Sigmoid colon (tissue), 7 donors: ENCODE data around the gene MIPEP. TPM values are rescaled to one million over a fixed set of nuclear protein-coding genes. Genes with fewer than 3 reads are reported as not detected.

Experiments used
- DNase-seq: peaks from one replicate; pipeline ENCODE4 v3.0.0-alpha.2; 2019
- H3K27ac ChIP-seq, 4 donors: fragments of 200-600 bp; sonication (generic); one replicate each; pipeline ENCODE4 v1.5.1; 2016 to 2019; ENCODE audit warnings: mild to moderate bottlenecking in 1 of 4
- H3K27me3 ChIP-seq, 3 donors: fragments of 200-600 bp; sonication (generic); one replicate each; pipeline ENCODE4 v1.5.1; 2019; ENCODE audit warnings: mild to moderate bottlenecking in 1 of 3
- H3K36me3 ChIP-seq, 4 donors: fragments of 200-600 bp; sonication (generic); one replicate each; pipeline ENCODE4 v1.5.1; 2016 to 2019
- H3K4me1 ChIP-seq, 4 donors: fragments of 200-600 bp; sonication (generic); one replicate each; pipeline ENCODE4 v1.5.1; 2017 to 2019
- H3K4me3 ChIP-seq, 4 donors: fragments of 200-600 bp; sonication (generic); one replicate each; pipeline ENCODE4 v1.5.1; 2017 to 2019; ENCODE audit warnings: mild to moderate bottlenecking in 2 of 4, moderate library complexity in 1 of 4
- H3K9me3 ChIP-seq, 4 donors: fragments of 200-600 bp in 3 of 4; sonication (generic) in 3 of 4; one replicate each; pipeline versions ENCODE4 v1.5.1 to v1.6.1; 2013 to 2019
- CTCF ChIP-seq, 4 experiments: fragments of 450-650 bp in 3 of 4; fragments of 200-600 bp in 1 of 4; IDR thresholded peaks; one replicate each; pipeline ENCODE4 v1.5.1; 2016 to 2019; ENCODE audit warnings: antibody characterized with exemption in 4 of 4, mild to moderate bottlenecking in 3 of 4, moderate library complexity in 2 of 4
- EP300 ChIP-seq, 4 donors: sonication (generic); formaldehyde crosslinking; IDR thresholded peaks; one replicate each; pipeline ENCODE4 v1.6.1; 2017; ENCODE audit warnings: antibody characterized with exemption in 4 of 4
- POLR2A ChIP-seq, 2 donors: fragments of 450-650 bp; IDR thresholded peaks; one replicate each; pipeline ENCODE4 v1.6.1; 2016; ENCODE audit warnings: antibody characterized with exemption in 2 of 2, mild to moderate bottlenecking in 2 of 2, moderate library complexity in 2 of 2
- POLR2AphosphoS5 ChIP-seq, 4 donors: sonication (generic); formaldehyde crosslinking; IDR thresholded peaks; one replicate each; pipeline ENCODE4 v1.6.1; 2017; ENCODE audit warnings: antibody characterized with exemption in 4 of 4
- WGBS, 2 donors: extraction: QIAGEN DNeasy Blood & Tissue Kit; methylation state at CpG; one replicate each; pipeline ENCODE4 v1.1.7; 2013; 5-methylcytosine and 5-hydroxymethylcytosine counted together
- intact Hi-C: fragments of 100-400 bp; cut with DNase I; formaldehyde crosslinking; loops from one replicate; pipeline ENCODE4 v1.15.1; 2023
- polyA plus RNA-seq, 3 donors: library from polyadenylated mRNA; stranded (reverse); fragments of 200-250 nt; gene quantifications; one replicate each; pipeline ENCODE4 v1.2.3, GENCODE V29; 2013
- total RNA-seq, 4 donors: library from RNA; depleted of rRNA; stranded (reverse); fragments of >200 nt; gene quantifications; one replicate each; pipeline ENCODE4 v1.1.0, GENCODE V29; 2016
- donor health status: healthy with polysubstance abuse.
- donor health status: Bipolar disorder and iron deficiency.
- donor health status: healthy.

The MIPEP gene
- total and polyA plus RNA-seq, 7 donors, result 10.7 to 20.5 (median 11.4) TPM

GRCh38 chr13:23770973-23771372 lies 118.2 kb downstream of the MIPEP start:
- intact Hi-C loops, result no loop called here
- WGBS, 2 donors, result 94 to 96% methylated on average over 4 of the region's 4 CpGs
- H3K4me1 ChIP-seq, result no peaks in the 10 kb centered on the region
- TF ChIP-seq POLR2A (IDR thresholded peaks at IDR 0.05) (no peak), POLR2AphosphoS5 (IDR thresholded peaks at IDR 0.05) (no peak), CTCF (IDR thresholded peaks at IDR 0.05) (no peak), EP300 (IDR thresholded peaks at IDR 0.05) (no peak)
- DNase-seq, result no peak
- H3K9me3 ChIP-seq, result no peaks in the 10 kb centered on the region
- H3K27me3 ChIP-seq, result no peaks in the 10 kb centered on the region
- H3K4me3 ChIP-seq, result no peak overlapping the region
- no peaks in the 10 kb centered on the region for H3K36me3 ChIP-seq
- H3K27ac ChIP-seq, result no peak overlapping the region

GRCh38 chr13:23770428-23770827 lies 118.8 kb downstream of the MIPEP start:
- no peaks in the 10 kb centered on the region for H3K27me3 ChIP-seq
- no peaks in the 10 kb centered on the region for H3K9me3 ChIP-seq
- DNase-seq, result no peak
- TF ChIP-seq EP300 (IDR thresholded peaks at IDR 0.05) (no peak), POLR2A (IDR thresholded peaks at IDR 0.05) (no peak), POLR2AphosphoS5 (IDR thresholded peaks at IDR 0.05) (no peak)
- no peaks in the 10 kb centered on the region for H3K36me3 ChIP-seq
- H3K27ac ChIP-seq, result no peak overlapping the region
- H3K4me1 ChIP-seq, result no peaks in the 10 kb centered on the region
- intact Hi-C loops, result no loop called here
- WGBS, 2 donors, result 89 to 92% methylated on average over 4 of the region's 4 CpGs
- H3K4me3 ChIP-seq, result no peak overlapping the region

- H3K27me3 ChIP-seq, result no peaks in the 10 kb centered on the region
- 92 to 97% methylated on average over 3 of the region's 3 CpGs for WGBS, 2 donors
Measured at GRCh38 chr13:23769401-23769800, 119.8 kb downstream of the MIPEP start.

GRCh38 chr13:23767838-23768237 lies 121.4 kb downstream of the MIPEP start:
- TF ChIP-seq CTCF (IDR thresholded peaks at IDR 0.05) (no peak), POLR2AphosphoS5 (IDR thresholded peaks at IDR 0.05) (no peak), EP300 (IDR thresholded peaks at IDR 0.05) (no peak), POLR2A (IDR thresholded peaks at IDR 0.05) (no peak)
- H3K27me3 ChIP-seq, result no peaks in the 10 kb centered on the region
- WGBS, 2 donors, result 94 to 97% methylated on average over 7 of the region's 7 CpGs
- no peaks in the 10 kb centered on the region for H3K4me1 ChIP-seq
- DNase-seq, result no peak
- no peak overlapping the region for H3K4me3 ChIP-seq
- no peaks in the 10 kb centered on the region for H3K36me3 ChIP-seq
- no peak overlapping the region for H3K27ac ChIP-seq
- intact Hi-C loops, result no loop called here
- H3K9me3 ChIP-seq, result no peaks in the 10 kb centered on the region

More at GRCh38 chr13:23769401-23769800, 119.8 kb downstream of the MIPEP start:
- no peak overlapping the region for H3K4me3 ChIP-seq
- DNase-seq, result no peak
- no peaks in the 10 kb centered on the region for H3K36me3 ChIP-seq
- no peaks in the 10 kb centered on the region for H3K9me3 ChIP-seq
- TF ChIP-seq POLR2AphosphoS5 (IDR thresholded peaks at IDR 0.05) (no peak), POLR2A (IDR thresholded peaks at IDR 0.05) (no peak), EP300 (IDR thresholded peaks at IDR 0.05) (no peak), CTCF (IDR thresholded peaks at IDR 0.05) (no peak)
- intact Hi-C loops, result no loop called here
- no peak overlapping the region for H3K27ac ChIP-seq
- no peaks in the 10 kb centered on the region for H3K4me1 ChIP-seq

DNA sequence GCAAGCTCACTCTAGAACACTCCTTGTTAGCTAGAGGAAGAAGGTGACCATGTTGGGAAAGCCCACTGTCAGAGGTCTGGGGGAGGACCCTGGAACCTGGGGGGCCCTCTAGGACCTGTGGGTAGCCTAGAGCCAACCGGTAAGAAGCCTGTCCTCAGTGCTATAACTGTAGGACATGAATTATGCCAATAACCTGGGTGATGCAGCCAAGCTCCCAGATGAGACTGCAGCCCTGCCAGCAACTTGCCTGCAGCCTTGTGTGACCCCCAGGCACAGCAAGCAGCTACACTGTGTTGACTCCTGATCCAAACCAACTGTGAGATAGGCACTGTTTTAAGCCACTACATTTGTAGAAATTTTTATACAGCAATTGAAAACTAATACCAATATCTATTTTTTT lies 122.3 kb downstream of the MIPEP start:
- H3K4me3 ChIP-seq, result no peak overlapping the region
- no peak for DNase-seq
- H3K36me3 ChIP-seq, result no peaks in the 10 kb centered on the region
- WGBS, 2 donors, result 90 to 97% methylated on average over 1 of the region's 1 CpG
- TF ChIP-seq POLR2AphosphoS5 (IDR thresholded peaks at IDR 0.05) (no peak), CTCF (IDR thresholded peaks at IDR 0.05) (no peak), EP300 (IDR thresholded peaks at IDR 0.05) (no peak), POLR2A (IDR thresholded peaks at IDR 0.05) (no peak)
- no peaks in the 10 kb centered on the region for H3K27me3 ChIP-seq
- intact Hi-C loops, result no loop called here
- no peaks in the 10 kb centered on the region for H3K9me3 ChIP-seq
- no peak overlapping the region for H3K27ac ChIP-seq
- no peaks in the 10 kb centered on the region for H3K4me1 ChIP-seq
